PC-3 (cell line): ENCODE data around the gene KCNA4. TPM values are rescaled to one million over a fixed set of nuclear protein-coding genes. Genes with fewer than 3 reads are reported as not detected.

Experiments used
- ATAC-seq: fragments of 200-7000 bp; cut with Tn5 transposase; 2 replicates; pipeline ENCODE4 v1.9.1; 2020; ENCODE audit warnings: mild to moderate bottlenecking, moderate library complexity
- BruUV-seq: library from RNA; stranded (reverse); fragments of 400-500 nt; replicated peaks from 2 replicates; lab custom pipeline; 2021; lab: Mats Ljungman, UMichigan
- CTCF ChIA-PET: fragments of 300-600 bp; sonication (Branson Sonifier 250); formaldehyde crosslinking; loops from one replicate; lab custom pipeline; 2022; ENCODE audit warnings: antibody characterized with exemption; lab: Charles Lee
- POLR2A ChIA-PET: fragments of 300-600 bp; sonication (Branson Sonifier 250); formaldehyde crosslinking; loops from one replicate; lab custom pipeline; 2022; ENCODE audit warnings: antibody characterized with exemption; ENCODE audit not compliant: unreplicated experiment; lab: Charles Lee
- DNase-seq: peaks from one replicate; pipeline ENCODE4 v3.0.0-alpha.2; 2015
- H2AFZ ChIP-seq: fragments of 300-600 bp; sonication (generic); 2 replicates; pipeline ENCODE4 v1.6.0; 2016; ENCODE audit warnings: antibody characterized with exemption, low read length
- H3F3A ChIP-seq: fragments of 300-600 bp; sonication (generic); one replicate; pipeline ENCODE4 v1.6.0; 2017; ENCODE audit warnings: antibody characterized with exemption, low read length, control low read depth, mild to moderate bottlenecking; ENCODE audit not compliant: unreplicated experiment
- H3K27ac ChIP-seq: fragments of 300-600 bp; sonication (generic); 2 replicates; pipeline ENCODE4 v1.5.1; 2016; ENCODE audit warnings: mild to moderate bottlenecking, low read length
- H3K27me3 ChIP-seq: fragments of 300-600 bp; sonication (generic); 2 replicates; pipeline ENCODE4 v1.6.1; 2016; ENCODE audit warnings: low read length, mixed read lengths
- H3K36me3 ChIP-seq: fragments of 300-600 bp; sonication (generic); 2 replicates; pipeline ENCODE4 v1.6.1; 2016; ENCODE audit warnings: low read depth, mixed run types, low read length, mixed read lengths
- H3K4me1 ChIP-seq: fragments of 300-600 bp; sonication (generic); 2 replicates; pipeline ENCODE4 v1.5.1; 2016; ENCODE audit warnings: low read length; ENCODE audit not compliant: insufficient read depth
- H3K4me2 ChIP-seq: fragments of 300-600 bp; sonication (generic); 2 replicates; pipeline ENCODE4 v1.6.0; 2016; ENCODE audit warnings: low read length
- H3K4me3 ChIP-seq: fragments of 300-600 bp; sonication (generic); 2 replicates; pipeline ENCODE4 v1.5.1; 2016; ENCODE audit warnings: mild to moderate bottlenecking, low read length, mixed read lengths
- H3K79me2 ChIP-seq: fragments of 300-600 bp; sonication (generic); 2 replicates; pipeline ENCODE4 v1.6.1; 2017; ENCODE audit warnings: low read length, mixed read lengths
- H3K9ac ChIP-seq: fragments of 300-600 bp; sonication (generic); 2 replicates; pipeline ENCODE4 v1.6.0; 2016; ENCODE audit warnings: mild to moderate bottlenecking, low read length
- H3K9me2 ChIP-seq: fragments of 300-600 bp; sonication (generic); replicated peaks from 2 replicates; pipeline ENCODE4 v1.6.1; 2016; ENCODE audit warnings: mixed run types, low read length, mixed read lengths
- H3K9me3 ChIP-seq: fragments of 300-600 bp; sonication (generic); 2 replicates; pipeline ENCODE4 v1.6.1; 2016; ENCODE audit warnings: low read length, mixed read lengths
- H4K20me1 ChIP-seq: fragments of 300-600 bp; sonication (generic); 2 replicates; pipeline ENCODE4 v1.6.1; 2016; ENCODE audit warnings: low read length, mixed read lengths
- CTCF ChIP-seq: fragments of 300-600 bp; sonication (generic); conservative IDR thresholded peaks from 2 replicates; pipeline ENCODE4 v1.5.1; 2017; ENCODE audit warnings: antibody characterized with exemption, low read depth, mild to moderate bottlenecking, low read length
- EZH2 ChIP-seq: fragments of 300-600 bp; sonication (generic); IDR thresholded peaks from one replicate; pipeline ENCODE4 v1.6.1; 2017; ENCODE audit warnings: antibody characterized with exemption, mild to moderate bottlenecking, low read length; ENCODE audit not compliant: unreplicated experiment
- EZH2phosphoT487 ChIP-seq: fragments of 300-600 bp; sonication (generic); IDR thresholded peaks from 2 replicates; pipeline ENCODE4 v1.6.1; 2018; ENCODE audit warnings: mild to moderate bottlenecking, antibody characterized with exemption, low read length, borderline replicate concordance
- intact Hi-C: fragments of 100-400 bp; cut with micrococcal nuclease; formaldehyde crosslinking; loops from 2 replicates; pipeline ENCODE4 v1.9.0; 2023
- total RNA-seq: library from RNA; depleted of rRNA; stranded (reverse); fragments of >200 nt; gene quantifications from 2 replicates; pipeline ENCODE4 v1.2.3, GENCODE V29; 2014

KCNA4 gene
- total RNA-seq, 1 experiment from 2014 or later = not detected

GRCh38 chr11:30006876-30007275 lies 10.0 kb downstream of the KCNA4 start:
- H3K4me2 ChIP-seq = no peak overlapping the region
- ChIA-PET CTCF (no interaction called here), POLR2A (no interaction called here)
- DNase-seq = no peak
- no peaks in the 10 kb centered on the region for H4K20me1 ChIP-seq
- intact Hi-C loops = no loop called here
- no peak overlapping the region for H3K4me3 ChIP-seq
- H2AFZ ChIP-seq = no peak overlapping the region
- no peak overlapping the region for H3K27ac ChIP-seq
- no peaks in the 10 kb centered on the region for H3K9me3 ChIP-seq
- H3K4me1 ChIP-seq = no peaks in the 10 kb centered on the region
- no peaks in the 10 kb centered on the region for H3K79me2 ChIP-seq
- no TSS peak for BruUV-seq
- no peaks in the 10 kb centered on the region for H3K27me3 ChIP-seq
- ATAC-seq = no peak
- H3K9ac ChIP-seq = no peak overlapping the region
- TF ChIP-seq EZH2 (no peak), CTCF (no peak), EZH2phosphoT487 (no peak)
- H3F3A ChIP-seq = no peaks in the 10 kb centered on the region
- H3K9me2 ChIP-seq = no peaks in the 10 kb centered on the region
- H3K36me3 ChIP-seq = no peaks in the 10 kb centered on the region

GRCh38 chr11:30002157-30002785 lies 14.6 kb downstream of the KCNA4 start:
- no peaks in the 10 kb centered on the region for H3F3A ChIP-seq
- intact Hi-C loops = no loop called here
- no peaks in the 10 kb centered on the region for H4K20me1 ChIP-seq
- ChIA-PET POLR2A (interaction anchor here (0.6 kb wide), 1 partner anchor 550 kb away, joined by 3 read pairs; no protein-coding TSS in a partner anchor), CTCF (no interaction called here)
- no peaks in the 10 kb centered on the region for H3K9me2 ChIP-seq
- H3K9me3 ChIP-seq = no peaks in the 10 kb centered on the region
- H3K27me3 ChIP-seq = no peaks in the 10 kb centered on the region; the same call in 1 of the 2 replicates
- DNase-seq = no peak
- no peak for ATAC-seq
- H3K36me3 ChIP-seq = no peaks in the 10 kb centered on the region
- no peak overlapping the region for H3K9ac ChIP-seq
- no peak overlapping the region for H3K4me3 ChIP-seq
- TF ChIP-seq EZH2 (no peak), EZH2phosphoT487 (no peak), CTCF (no peak)
- BruUV-seq = no TSS peak
- H3K4me2 ChIP-seq = no peak overlapping the region
- no peaks in the 10 kb centered on the region for H3K79me2 ChIP-seq
- H3K4me1 ChIP-seq = no peaks in the 10 kb centered on the region
- no peak overlapping the region for H3K27ac ChIP-seq
- no peak overlapping the region for H2AFZ ChIP-seq

GRCh38 chr11:30000986-30001750 lies 15.7 kb downstream of the KCNA4 start:
- Histone ChIP-seq H3K79me2 (no peaks in the 10 kb centered on the region), H4K20me1 (no peaks in the 10 kb centered on the region), H3F3A (no peaks in the 10 kb centered on the region), H3K4me1 (no peaks in the 10 kb centered on the region), H3K9me3 (no peaks in the 10 kb centered on the region), H3K9me2 (no peaks in the 10 kb centered on the region), H3K27me3 (no peaks in the 10 kb centered on the region; the same call in 1 of the 2 replicates), H3K36me3 (no peaks in the 10 kb centered on the region), H2AFZ (no peak overlapping the region), H3K27ac (no peak overlapping the region), H3K9ac (no peak overlapping the region), H3K4me3 (no peak overlapping the region), H3K4me2 (no peak overlapping the region)
- intact Hi-C loops = no loop called here
- DNase-seq (no peak), ATAC-seq (no peak)
- POLR2A ChIA-PET = no interaction called here
- CTCF ChIA-PET = no interaction called here
- no TSS peak for BruUV-seq
- no peak for TF ChIP-seq EZH2
- no peak for TF ChIP-seq EZH2phosphoT487
- TF ChIP-seq CTCF = no peak
